ENCODE results near the gene PSMC3.

- TF ChIP-seq CTCF (IDR thresholded peaks at IDR 0.05) (no peak), POLR2AphosphoS5 (IDR thresholded peaks at IDR 0.05) (no peak), POLR2A (IDR thresholded peaks at IDR 0.05) (no peak), EP300 (IDR thresholded peaks at IDR 0.05) (no peak)
Observed at GRCh38 chr11:47460571-47461235, 34.5 kb upstream of the PSMC3 start.

Measured in stomach (tissue), 4 donors.